AG09309 (cell line): ENCODE data around the gene DLG2.
"Not testable (repeated sequence)": the region's sequence is repeated elsewhere in the genome, so short reads cannot be mapped to it uniquely, and the experiment has no call there.

Experiments used
- DNase-seq: peaks from one replicate; pipeline ENCODE4 v3.0.0-alpha.2; 2010; ENCODE audit warnings: low read depth
- H3K4me3 ChIP-seq: 2 replicates; pipeline ENCODE4 v1.5.1; 2011; ENCODE audit warnings: mild to moderate bottlenecking, low read depth, low read length, moderate library complexity; ENCODE audit not compliant: control insufficient read depth
- CTCF ChIP-seq: IDR thresholded peaks from 2 replicates; pipeline ENCODE4 v1.5.1; 2011; ENCODE audit warnings: mild to moderate bottlenecking, low read depth, low read length, inconsistent platforms; ENCODE audit not compliant: insufficient read depth, control insufficient read depth; ENCODE audit errors: missing control alignments

DLG2 gene

GRCh38 chr11:85279267-85279666 lies 347.9 kb downstream of the DLG2 start:
- TF ChIP-seq CTCF: no peak

GRCh38 chr11:85277693-85278092 lies 349.5 kb downstream of the DLG2 start:
- DNase-seq: no peak
- no peak for TF ChIP-seq CTCF

More at GRCh38 chr11:85279267-85279666, 347.9 kb downstream of the DLG2 start:
- no peak for DNase-seq
- H3K4me3 ChIP-seq: no peak overlapping the region

GRCh38 chr11:85276332-85276731 lies 350.8 kb downstream of the DLG2 start:
- no peak for TF ChIP-seq CTCF
- no peak overlapping the region for H3K4me3 ChIP-seq
- DNase-seq: no peak

More at GRCh38 chr11:85277693-85278092, 349.5 kb downstream of the DLG2 start:
- no peak overlapping the region for H3K4me3 ChIP-seq

GRCh38 chr11:85270315-85270714 lies 356.8 kb downstream of the DLG2 start:
- not testable (repeated sequence) for H3K4me3 ChIP-seq, DNase-seq

GRCh38 chr11:85269109-85269508 lies 358.0 kb downstream of the DLG2 start:
- DNase-seq: no peak
- no peak overlapping the region for H3K4me3 ChIP-seq
- TF ChIP-seq CTCF: no peak

- H3K4me3 ChIP-seq: no peak overlapping the region
- DNase-seq: no peak
- no peak for TF ChIP-seq CTCF
These were observed 360.5 kb downstream of the DLG2 start for GRCh38 chr11:85266646-85267045.

- TF ChIP-seq CTCF: no peak
- DNase-seq: no peak
- H3K4me3 ChIP-seq: no peak overlapping the region
These were observed 363.8 kb downstream of the DLG2 start for GRCh38 chr11:85263328-85263727.
